Measurements from ENCODE around the gene ISYNA1.

- TF ChIP-seq CTCF (conservative IDR thresholded peaks at IDR 0.05; ENCODE audit: low read depth in 2 of 2) = no peak
- no peak for TF ChIP-seq EZH2phosphoT487 (IDR thresholded peaks at IDR 0.05; ENCODE audit: unreplicated experiment)
- TF ChIP-seq EZH2 (IDR thresholded peaks at IDR 0.05; ENCODE audit: low read depth, unreplicated experiment) = no peak
- TF ChIP-seq ETS1 (IDR thresholded peaks at IDR 0.05) = no peak
These were observed 7.4 kb downstream of the ISYNA1 start for GRCh38 chr19:18430417-18431144.
